ENCODE results near the gene ZNF66. TPM values are rescaled to one million over a fixed set of nuclear protein-coding genes. Genes with fewer than 3 reads are reported as not detected.

ZNF66 gene
- polyA plus RNA-seq, 2 of the 4 experiments (the other 2 are of a cell fraction) = not detected

- FAIRE-seq (no peak), ATAC-seq (no peak), DNase-seq (ENCODE audit: low read depth in 1 of 2, low spot score in 1 of 2) (no peak)
- H3K4me3 ChIP-seq = no peak overlapping the region
- no peak overlapping the region for H3K4me2 ChIP-seq
- ChIA-PET CTCF (no interaction called here), POLR2A (no interaction called here)
- H3K4me1 ChIP-seq = no peaks in the 10 kb centered on the region
- no peaks in the 10 kb centered on the region for H3K9me3 ChIP-seq
- no peak overlapping the region for H3K27ac ChIP-seq
- TF ChIP-seq CBX2 (IDR thresholded peaks at IDR 0.05; ENCODE audit: borderline replicate concordance, low read depth) (no peak), ATOH8 (CRISPR knock-in tag; IDR thresholded peaks at IDR 0.05; ENCODE audit: low read depth) (no peak), REST (IDR thresholded peaks at IDR 0.05) (no peak), HOXA7 (CRISPR knock-in tag; IDR thresholded peaks at IDR 0.05) (no peak), CTCF (IDR thresholded peaks at IDR 0.05) (no peak), RARB (CRISPR knock-in tag; IDR thresholded peaks at IDR 0.05) (no peak), PBX3 (IDR thresholded peaks at IDR 0.05) (no peak), CHD2 (IDR thresholded peaks at IDR 0.05; ENCODE audit: low read length, partially characterized antibody) (no peak), MYC (IDR thresholded peaks at IDR 0.05; ENCODE audit: borderline replicate concordance, low read length) (no peak), HOXB5 (CRISPR knock-in tag; IDR thresholded peaks at IDR 0.05) (no peak), ELK1 (IDR thresholded peaks at IDR 0.05; ENCODE audit: low read depth, low read length) (no peak), TFCP2L1 (CRISPR knock-in tag; IDR thresholded peaks at IDR 0.05) (no peak)
Observed at GRCh38 chr19:20787786-20788185, 11.7 kb downstream of the ZNF66 start.

- DNase-seq (ENCODE audit: low read depth in 1 of 2, low spot score in 1 of 2) (no peak), ATAC-seq (no peak), FAIRE-seq (no peak)
- POLR2A ChIA-PET = no interaction called here
- CTCF ChIA-PET = no interaction called here
- Histone ChIP-seq H3K4me1 (no peaks in the 10 kb centered on the region), H3K4me2 (no peak overlapping the region), H3K9me3 (no peaks in the 10 kb centered on the region), H3K27ac (no peak overlapping the region), H3K4me3 (no peak overlapping the region)
- TF ChIP-seq MAZ (IDR thresholded peaks at IDR 0.05; ENCODE audit: borderline replicate concordance, low read depth, low read length) (no peak), FOSL2 (IDR thresholded peaks at IDR 0.05) (no peak), FOSL2 (CRISPR knock-in tag; IDR thresholded peaks at IDR 0.05) (no peak), EHMT2 (IDR thresholded peaks at IDR 0.05; ENCODE audit: low read depth) (no peak), SMC3 (IDR thresholded peaks at IDR 0.05) (no peak), ZFP36 (IDR thresholded peaks at IDR 0.05; ENCODE audit: borderline replicate concordance, partially characterized antibody) (no peak), POLR2AphosphoS2 (conservative IDR thresholded peaks at IDR 0.05; ENCODE audit: low read length) (no peak), MYC (IDR thresholded peaks at IDR 0.05; ENCODE audit: borderline replicate concordance, low read length) (no peak), FOSB (CRISPR knock-in tag; IDR thresholded peaks at IDR 0.05) (no peak), CTCF (IDR thresholded peaks at IDR 0.05) (no peak), KDM1A (IDR thresholded peaks at IDR 0.05; ENCODE audit: low read depth) (no peak), MAFK (IDR thresholded peaks at IDR 0.05; ENCODE audit: partially characterized antibody) (no peak), NFE2L2 (conservative IDR thresholded peaks at IDR 0.05; ENCODE audit: low read length) (no peak), RARB (CRISPR knock-in tag; IDR thresholded peaks at IDR 0.05) (no peak), MAX (IDR thresholded peaks at IDR 0.05) (no peak), JUN (IDR thresholded peaks at IDR 0.05) (no peak), KDM5A (IDR thresholded peaks at IDR 0.05) (no peak), HOXA7 (CRISPR knock-in tag; IDR thresholded peaks at IDR 0.05) (no peak), TFCP2L1 (CRISPR knock-in tag; IDR thresholded peaks at IDR 0.05) (no peak)
Observed at GRCh38 chr19:20791806-20792205, 15.7 kb downstream of the ZNF66 start.

Measured in A549 (cell line).